ENCODE data around the gene TMSB4X. TPM values are rescaled to one million over a fixed set of nuclear protein-coding genes. Genes with fewer than 3 reads are reported as not detected.

TMSB4X gene
- total and polyA plus RNA-seq, 2 of the 13 experiments (the other 11 are each of a cell fraction or from before 2014, with no cell fraction given), result 10.5 to 29.6 TPM

GRCh38 chrX:12970691-12971202, 4.2 kb upstream of the TMSB4X start (continued):
- no peak for TF ChIP-seq ZGPAT (CRISPR knock-in tag; IDR thresholded peaks at IDR 0.05)
- peak; percentile 62 for TF ChIP-seq STAG1 (CRISPR knock-in tag; IDR thresholded peaks at IDR 0.05)
- no peak for TF ChIP-seq SALL2 (CRISPR knock-in tag; IDR thresholded peaks at IDR 0.05)
- TF ChIP-seq THYN1 (CRISPR knock-in tag; IDR thresholded peaks at IDR 0.05; ENCODE audit: borderline replicate concordance, low read depth), result no peak

GRCh38 chrX:12971282-12972003, 3.5 kb upstream of the TMSB4X start:
- ChIA-PET CTCF (ENCODE audit: low intra/inter-chr PET ratio, low total read pairs) (no interaction called here), POLR2A (no interaction called here)
- H3K9me3 ChIP-seq (ENCODE audit: low read length), result no peaks in the 10 kb centered on the region
- no peaks in the 10 kb centered on the region for H3K4me1 ChIP-seq (ENCODE audit: insufficient read depth, low read length)
- no peak overlapping the region for H3K9ac ChIP-seq (ENCODE audit: insufficient read depth, low read depth, low read length)
- no peak for FAIRE-seq
- no peaks in the 10 kb centered on the region for H3K36me3 ChIP-seq (replicated peaks in 1 of 2; ENCODE audit: control insufficient read depth in 1 of 2, insufficient read depth in 2 of 2, low read length in 2 of 2)
- DNase-seq (ENCODE audit: low spot score), result no peak
- intact Hi-C loops (cut with micrococcal nuclease; ENCODE audit: unreplicated experiment), result no loop called here
- no peak overlapping the region for H3K4me2 ChIP-seq (ENCODE audit: low read depth, low read length)
- H4K20me1 ChIP-seq (ENCODE audit: insufficient read depth, low read length), result no peaks in the 10 kb centered on the region
- no peak overlapping the region for H2AFZ ChIP-seq (ENCODE audit: low read length)
- WGBS (ENCODE audit: low lambda C conversion rate), result 63% methylated on average over 7 of the region's 12 CpGs
- H3K79me2 ChIP-seq (ENCODE audit: insufficient read depth, low read length), result no peaks in the 10 kb centered on the region
- H3K27ac ChIP-seq (ENCODE audit: extremely low read length, insufficient read depth, low read length), result no peak overlapping the region
- no peak for ATAC-seq
- in situ Hi-C loops (cut with HindIII; ENCODE audit: extremely low pct_ligation_motif_present, low pct_unique_long_range_greater_than_20kb), result no loop called here
- no peak overlapping the region for H3K4me3 ChIP-seq (replicated peaks in 1 of 3; ENCODE audit: insufficient read depth in 1 of 3, low read depth in 2 of 3, low read length in 3 of 3)
- H3K27me3 ChIP-seq (ENCODE audit: control insufficient read depth in 1 of 2, insufficient read depth in 2 of 2, low read length in 2 of 2), result peaks cover 0 to 11% of the 10 kb centered on the region in 2 experiments; a peak in 4 of 5 replicates
- no TSS peak for BruUV-seq (replicated peaks)
- no peak for TF ChIP-seq RFX3 (CRISPR knock-in tag; IDR thresholded peaks at IDR 0.05)
- no peak for TF ChIP-seq ZBTB7A (CRISPR knock-in tag; IDR thresholded peaks at IDR 0.05)
- TF ChIP-seq ZNF891 (CRISPR knock-in tag; IDR thresholded peaks at IDR 0.05), result no peak
- no peak for TF ChIP-seq ZKSCAN8 (CRISPR knock-in tag; IDR thresholded peaks at IDR 0.05; ENCODE audit: borderline replicate concordance)
- TF ChIP-seq ZNF253 (CRISPR knock-in tag; IDR thresholded peaks at IDR 0.05; ENCODE audit: borderline replicate concordance), result no peak
- TF ChIP-seq ZNF574 (CRISPR knock-in tag; IDR thresholded peaks at IDR 0.05), result no peak
- TF ChIP-seq, protein P1, sequence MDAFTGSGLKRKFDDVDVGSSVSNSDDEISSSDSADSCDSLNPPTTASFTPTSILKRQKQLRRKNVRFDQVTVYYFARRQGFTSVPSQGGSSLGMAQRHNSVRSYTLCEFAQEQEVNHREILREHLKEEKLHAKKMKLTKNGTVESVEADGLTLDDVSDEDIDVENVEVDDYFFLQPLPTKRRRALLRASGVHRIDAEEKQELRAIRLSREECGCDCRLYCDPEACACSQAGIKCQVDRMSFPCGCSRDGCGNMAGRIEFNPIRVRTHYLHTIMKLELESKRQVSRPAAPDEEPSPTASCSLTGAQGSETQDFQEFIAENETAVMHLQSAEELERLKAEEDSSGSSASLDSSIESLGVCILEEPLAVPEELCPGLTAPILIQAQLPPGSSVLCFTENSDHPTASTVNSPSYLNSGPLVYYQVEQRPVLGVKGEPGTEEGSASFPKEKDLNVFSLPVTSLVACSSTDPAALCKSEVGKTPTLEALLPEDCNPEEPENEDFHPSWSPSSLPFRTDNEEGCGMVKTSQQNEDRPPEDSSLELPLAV (CRISPR knock-in tag; conservative IDR thresholded peaks at IDR 0.05; ENCODE audit: low read depth), result no peak
- no peak for TF ChIP-seq ZNF772 (CRISPR knock-in tag; IDR thresholded peaks at IDR 0.05)
- no peak for TF ChIP-seq ATF7-NPFF (CRISPR knock-in tag; IDR thresholded peaks at IDR 0.05; ENCODE audit: low read depth)
- TF ChIP-seq KAT7 (CRISPR knock-in tag; IDR thresholded peaks at IDR 0.05; ENCODE audit: borderline replicate concordance), result no peak
- TF ChIP-seq ZMYM4 (CRISPR knock-in tag; IDR thresholded peaks at IDR 0.05), result no peak
- TF ChIP-seq POLR2G (IDR thresholded peaks at IDR 0.05; ENCODE audit: low read depth, low read length), result no peak
